SKM-1 (cell line): ENCODE results near the gene TGFA.
A peak's percentile ranks its signal among the peaks of the same experiment; 100 is the strongest.
"Not testable (repeated sequence)": the region's sequence is repeated elsewhere in the genome, so short reads cannot be mapped to it uniquely, and the experiment has no call there.

Experiments
- DNase-seq: peaks from one replicate; lab custom pipeline; 2025; ENCODE audit not compliant: unreplicated experiment; lab: John Stamatoyannopoulos, UW

The TGFA gene

GRCh38 chr2:70467237-70467636 is 86.4 kb downstream of the TGFA start:
- no peak for DNase-seq

GRCh38 chr2:70466647-70467046 is 87.0 kb downstream of the TGFA start:
- not testable (repeated sequence) for DNase-seq

GRCh38 chr2:70463997-70464396 is 89.6 kb downstream of the TGFA start:
- DNase-seq = no peak

GRCh38 chr2:70463581-70463980 is 90.0 kb downstream of the TGFA start:
- DNase-seq = no peak

GRCh38 chr2:70461981-70462876 is 91.4 kb downstream of the TGFA start:
- DNase-seq = no peak

GRCh38 chr2:70461414-70461813 is 92.2 kb downstream of the TGFA start:
- DNase-seq = no peak

GRCh38 chr2:70460333-70460732 is 93.3 kb downstream of the TGFA start:
- DNase-seq = no peak

GRCh38 chr2:70458661-70459060 is 95.0 kb downstream of the TGFA start:
- no peak for DNase-seq

- DNase-seq = no peak
Measured at GRCh38 chr2:70456585-70457495, 96.8 kb downstream of the TGFA start.

- peak; percentile 78 for DNase-seq
Measured at GRCh38 chr2:70454936-70455544, 98.6 kb downstream of the TGFA start.

- no peak for DNase-seq
Measured at GRCh38 chr2:70450641-70451250, 102.9 kb downstream of the TGFA start.

GRCh38 chr2:70448041-70448440 is 105.6 kb downstream of the TGFA start:
- no peak for DNase-seq

GRCh38 chr2:70443726-70444125 is 109.9 kb downstream of the TGFA start:
- no peak for DNase-seq

- DNase-seq = no peak
Measured at GRCh38 chr2:70443078-70443465, 110.6 kb downstream of the TGFA start.

GRCh38 chr2:70442301-70443077 is 111.1 kb downstream of the TGFA start:
- no peak for DNase-seq

GRCh38 chr2:70440621-70441020 is 113.0 kb downstream of the TGFA start:
- peak; percentile 23 for DNase-seq

GRCh38 chr2:70435138-70435537 is 118.5 kb downstream of the TGFA start:
- DNase-seq = no peak

GRCh38 chr2:70433315-70433714 is 120.3 kb downstream of the TGFA start:
- DNase-seq = no peak

- DNase-seq = peak; percentile 35
Measured at GRCh38 chr2:70431716-70432347, 121.8 kb downstream of the TGFA start.

GRCh38 chr2:70426341-70426740 is 127.3 kb downstream of the TGFA start:
- no peak for DNase-seq
